Measurements from ENCODE around the gene NOG.

NOG gene

GRCh38 chr17:56577843-56578204 is 15.7 kb upstream of the NOG start:
- Histone ChIP-seq H3K4me3 (ENCODE audit: low read length) (no peak overlapping the region), H3K27ac (ENCODE audit: low read depth, low read length) (no peak overlapping the region)

GRCh38 chr17:56581635-56582627 is 11.6 kb upstream of the NOG start:
- Histone ChIP-seq H3K4me3 (ENCODE audit: low read length) (no peak overlapping the region), H3K4me1 (ENCODE audit: control insufficient read depth, low read length) (no peaks in the 10 kb centered on the region), H3K4me2 (ENCODE audit: low read length) (no peak overlapping the region), H3F3A (ENCODE audit: control insufficient read depth, insufficient read depth) (no peaks in the 10 kb centered on the region), H3K27ac (ENCODE audit: low read depth, low read length) (no peak overlapping the region), H3K27me3 (ENCODE audit: control insufficient read depth, low read length) (peaks cover 5% of the 10 kb centered on the region; the same call in 1 of the 2 replicates), H4K20me1 (ENCODE audit: control insufficient read depth, insufficient read depth, low read depth, low read length) (no peaks in the 10 kb centered on the region), H3K9me2 (replicated peaks; ENCODE audit: control insufficient read depth, low read length) (no peaks in the 10 kb centered on the region), H3K79me2 (ENCODE audit: control insufficient read depth, low read length) (no peaks in the 10 kb centered on the region), H3K9me3 (ENCODE audit: control insufficient read depth, insufficient read depth, low read length) (no peaks in the 10 kb centered on the region), H3K36me3 (ENCODE audit: control insufficient read depth, low read length) (no peaks in the 10 kb centered on the region)
- TF ChIP-seq EZH2phosphoT487 (IDR thresholded peaks at IDR 0.05; ENCODE audit: borderline replicate concordance, low read length) (no peak), CTCF (IDR thresholded peaks at IDR 0.05; ENCODE audit: low read depth, low read length, poor library complexity, severe bottlenecking) (no peak)

More at GRCh38 chr17:56577843-56578204, 15.7 kb upstream of the NOG start:
- Histone ChIP-seq H4K20me1 (ENCODE audit: control insufficient read depth, insufficient read depth, low read depth, low read length) (no peaks in the 10 kb centered on the region), H3K79me2 (ENCODE audit: control insufficient read depth, low read length) (no peaks in the 10 kb centered on the region), H3K4me2 (ENCODE audit: low read length) (no peak overlapping the region), H3F3A (ENCODE audit: control insufficient read depth, insufficient read depth) (no peaks in the 10 kb centered on the region), H3K36me3 (ENCODE audit: control insufficient read depth, low read length) (no peaks in the 10 kb centered on the region), H3K4me1 (ENCODE audit: control insufficient read depth, low read length) (no peaks in the 10 kb centered on the region), H3K27me3 (ENCODE audit: control insufficient read depth, low read length) (no peaks in the 10 kb centered on the region), H3K9me2 (replicated peaks; ENCODE audit: control insufficient read depth, low read length) (no peaks in the 10 kb centered on the region), H3K9me3 (ENCODE audit: control insufficient read depth, insufficient read depth, low read length) (no peaks in the 10 kb centered on the region)
- no peak for TF ChIP-seq EZH2phosphoT487 (IDR thresholded peaks at IDR 0.05; ENCODE audit: borderline replicate concordance, low read length)
- TF ChIP-seq CTCF (IDR thresholded peaks at IDR 0.05; ENCODE audit: low read depth, low read length, poor library complexity, severe bottlenecking): no peak

- H3K79me2 ChIP-seq (ENCODE audit: control insufficient read depth, low read length): no peaks in the 10 kb centered on the region
- H3K27me3 ChIP-seq (ENCODE audit: control insufficient read depth, low read length): peaks cover 5% of the 10 kb centered on the region
- no peaks in the 10 kb centered on the region for H3K4me1 ChIP-seq (ENCODE audit: control insufficient read depth, low read length)
- H3K4me3 ChIP-seq (ENCODE audit: low read length): no peak overlapping the region
- no peak overlapping the region for H3K27ac ChIP-seq (ENCODE audit: low read depth, low read length)
- H3K36me3 ChIP-seq (ENCODE audit: control insufficient read depth, low read length): no peaks in the 10 kb centered on the region
- no peak overlapping the region for H3K4me2 ChIP-seq (ENCODE audit: low read length)
- H3K9me3 ChIP-seq (ENCODE audit: control insufficient read depth, insufficient read depth, low read length): no peaks in the 10 kb centered on the region
- no peaks in the 10 kb centered on the region for H3F3A ChIP-seq (ENCODE audit: control insufficient read depth, insufficient read depth)
- no peak for TF ChIP-seq CTCF (IDR thresholded peaks at IDR 0.05; ENCODE audit: low read depth, low read length, poor library complexity, severe bottlenecking)
- TF ChIP-seq EZH2phosphoT487 (IDR thresholded peaks at IDR 0.05; ENCODE audit: borderline replicate concordance, low read length): no peak
- no peaks in the 10 kb centered on the region for H3K9me2 ChIP-seq (replicated peaks; ENCODE audit: control insufficient read depth, low read length)
- no peaks in the 10 kb centered on the region for H4K20me1 ChIP-seq (ENCODE audit: control insufficient read depth, insufficient read depth, low read depth, low read length)
Observed at GRCh38 chr17:56583772-56584171, 9.7 kb upstream of the NOG start.
